HepG2 (cell line): ENCODE results near the gene ZNF500. TPM values are rescaled to one million over a fixed set of nuclear protein-coding genes. Genes with fewer than 3 reads are reported as not detected.

ENCODE experiments used
- CHD2 ChIP-seq: IDR thresholded peaks from 2 replicates; pipeline ENCODE4 v1.6.1; 2011; ENCODE audit warnings: low read depth, low read length, improper control_type of control experiment
- JDP2 ChIP-seq: sonication (generic); formaldehyde crosslinking; IDR thresholded peaks from 2 replicates; pipeline ENCODE4 v1.8.1; 2022; ENCODE audit warnings: missing genetic modification reagents, borderline replicate concordance
- KDM6A ChIP-seq: IDR thresholded peaks from 2 replicates; pipeline ENCODE4 v1.6.1; 2016; ENCODE audit warnings: low read depth
- MED13 ChIP-seq: sonication (generic); formaldehyde crosslinking; IDR thresholded peaks from 2 replicates; pipeline ENCODE4 v1.5.0; 2020; ENCODE audit warnings: missing genetic modification reagents
- MTF1 ChIP-seq: sonication (generic); formaldehyde crosslinking; IDR thresholded peaks from 2 replicates; pipeline ENCODE4 v1.5.0; 2020; ENCODE audit warnings: missing genetic modification reagents
- NFYC ChIP-seq: IDR thresholded peaks from 2 replicates; pipeline ENCODE4 v1.6.1; 2016; ENCODE audit warnings: missing genetic modification reagents, missing compliant biosample characterization
- PLRG1 ChIP-seq: fragments of 450-650 bp; conservative IDR thresholded peaks from 2 replicates; pipeline ENCODE4 v1.6.1; 2016
- RARG ChIP-seq: sonication (generic); formaldehyde crosslinking; IDR thresholded peaks from 2 replicates; pipeline ENCODE4 v1.4.0; 2020; ENCODE audit warnings: low read depth, mild to moderate bottlenecking, missing genetic modification reagents
- SYNCRIP ChIP-seq: fragments of 200-400 bp; formaldehyde crosslinking; IDR thresholded peaks from 2 replicates; pipeline ENCODE4 v1.6.1; 2018; ENCODE audit warnings: mild to moderate bottlenecking, low read depth, low read length; ENCODE audit not compliant: insufficient read depth
- TCF7 ChIP-seq: sonication (generic); IDR thresholded peaks from 2 replicates; pipeline ENCODE4 v1.6.1; 2016; ENCODE audit warnings: antibody characterized with exemption, low read depth
- XRCC5 ChIP-seq: fragments of 200-400 bp; formaldehyde crosslinking; optimal IDR thresholded peaks from 2 replicates; pipeline ENCODE3; 2017; ENCODE audit warnings: mild to moderate bottlenecking, low read length
- ZC3H13 ChIP-seq: sonication (generic); formaldehyde crosslinking; IDR thresholded peaks from 2 replicates; pipeline ENCODE4 v1.8.1; 2023; ENCODE audit warnings: mild to moderate bottlenecking, missing genetic modification reagents, moderate library complexity
- ZNF30 ChIP-seq: sonication (generic); formaldehyde crosslinking; IDR thresholded peaks from 2 replicates; pipeline ENCODE4 v1.5.0; 2020; ENCODE audit warnings: mild to moderate bottlenecking, missing genetic modification reagents
- ZNF343 ChIP-seq: sonication (generic); formaldehyde crosslinking; IDR thresholded peaks from 2 replicates; pipeline ENCODE4 v1.4.0; 2020; ENCODE audit warnings: mild to moderate bottlenecking, missing genetic modification reagents
- ZNF547 ChIP-seq: sonication (generic); formaldehyde crosslinking; IDR thresholded peaks from 2 replicates; pipeline ENCODE4 v1.5.1; 2020; ENCODE audit warnings: mild to moderate bottlenecking, missing genetic modification reagents
- ZNF552 ChIP-seq: sonication (generic); formaldehyde crosslinking; IDR thresholded peaks from 2 replicates; pipeline ENCODE4 v1.9.0; 2022; ENCODE audit warnings: missing genetic modification reagents, mild to moderate bottlenecking, borderline replicate concordance
- ZNF607 ChIP-seq: sonication (generic); formaldehyde crosslinking; IDR thresholded peaks from 2 replicates; pipeline ENCODE4 v1.5.1; 2020; ENCODE audit warnings: missing genetic modification reagents, mild to moderate bottlenecking, borderline replicate concordance
- ZNF652 ChIP-seq: IDR thresholded peaks from 2 replicates; pipeline ENCODE4 v1.6.1; 2016; ENCODE audit warnings: low read depth, borderline replicate concordance
- ZNF746 ChIP-seq: sonication (generic); formaldehyde crosslinking; IDR thresholded peaks from 2 replicates; pipeline ENCODE4 v1.8.0; 2022; ENCODE audit warnings: mild to moderate bottlenecking, missing genetic modification reagents
- ZNF878 ChIP-seq: sonication (generic); formaldehyde crosslinking; IDR thresholded peaks from 2 replicates; pipeline ENCODE4 v1.8.1; 2023; ENCODE audit warnings: mild to moderate bottlenecking, missing genetic modification reagents, moderate library complexity
- polyA plus RNA-seq, 8 experiments: library from polyadenylated mRNA; depleted of rRNA in 3 of 8; stranded (reverse) in 7 of 8; unstranded in 1 of 8; fragments of >200 nt; fragmentation: Illumina TruSeq in 4 of 8; extraction: Trizol in 4 of 8; gene quantifications; 2 replicates each; pipeline versions ENCODE4 v1.2.1 to v1.2.3, GENCODE V29; 2011 to 2016; ENCODE audit warnings: low read depth in 4 of 8, missing spikeins in 1 of 8, mixed read lengths in 1 of 8; ENCODE audit not compliant: insufficient read depth in 1 of 8
- total RNA-seq, 5 experiments: library from RNA; depleted of rRNA; stranded (reverse); fragments of >200 nt; fragmentation: Illumina TruSeq; extraction: Trizol; gene quantifications; 2 replicates each; pipeline ENCODE4 v1.2.3, GENCODE V29; 2016; ENCODE audit warnings: low read depth in 1 of 5
- TF ChIP-seq, protein P1 (sequence below): sonication (generic); formaldehyde crosslinking; IDR thresholded peaks from 2 replicates; pipeline ENCODE4 v1.4.0; 2020; ENCODE audit warnings: missing genetic modification reagents
- TF ChIP-seq, protein P2 (sequence below): sonication (generic); formaldehyde crosslinking; conservative IDR thresholded peaks from 2 replicates; pipeline ENCODE4 v1.8.0; 2022; ENCODE audit warnings: missing genetic modification reagents
- TF ChIP-seq, protein P3 (sequence below): sonication (generic); formaldehyde crosslinking; IDR thresholded peaks from 2 replicates; pipeline ENCODE4 v1.5.0; 2020; ENCODE audit warnings: mild to moderate bottlenecking, missing genetic modification reagents

Gene ZNF500
- total and polyA plus RNA-seq, 2 of the 13 experiments (the other 11 are each of a cell fraction or from before 2014, with no cell fraction given) = 6.1 to 12.2 TPM

DNA sequence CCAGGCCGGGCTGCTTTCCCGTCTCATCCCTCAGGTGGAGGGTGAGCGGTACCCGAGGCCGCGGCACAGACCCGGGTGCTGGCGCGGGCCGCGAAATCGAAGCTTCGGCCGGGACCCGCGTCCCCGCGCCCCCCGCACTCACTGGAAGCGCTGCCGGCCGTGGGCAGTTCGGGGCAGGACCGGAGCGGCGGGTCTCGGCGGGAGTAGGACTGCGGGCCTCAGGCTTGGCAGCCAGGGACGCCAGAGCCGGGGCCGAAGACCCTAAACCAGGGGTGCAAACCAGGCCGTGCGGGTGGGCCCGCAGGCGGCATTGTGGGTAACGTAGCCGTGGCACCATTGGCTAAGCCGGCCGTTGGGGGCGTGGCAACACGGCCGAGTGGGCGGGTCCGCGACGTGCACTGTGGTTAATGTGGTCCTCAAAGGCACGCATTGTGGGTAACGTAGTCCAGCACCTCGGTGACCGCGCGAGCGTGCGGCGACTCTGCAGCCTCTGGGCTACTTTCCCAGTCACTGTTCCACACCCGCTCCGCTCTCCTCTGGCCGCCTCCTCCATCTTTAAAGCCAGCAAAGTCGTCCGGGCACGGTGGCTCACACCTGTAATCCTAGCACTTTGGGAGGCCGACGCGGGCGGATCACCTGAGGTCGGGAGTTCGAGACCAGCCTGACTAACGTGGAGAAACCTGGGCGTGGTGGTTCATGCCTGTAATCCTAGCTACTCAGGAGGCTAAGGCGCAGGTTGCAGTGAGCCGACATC is at the start of gene ZNF500 (continued):
- TF ChIP-seq, protein P1, sequence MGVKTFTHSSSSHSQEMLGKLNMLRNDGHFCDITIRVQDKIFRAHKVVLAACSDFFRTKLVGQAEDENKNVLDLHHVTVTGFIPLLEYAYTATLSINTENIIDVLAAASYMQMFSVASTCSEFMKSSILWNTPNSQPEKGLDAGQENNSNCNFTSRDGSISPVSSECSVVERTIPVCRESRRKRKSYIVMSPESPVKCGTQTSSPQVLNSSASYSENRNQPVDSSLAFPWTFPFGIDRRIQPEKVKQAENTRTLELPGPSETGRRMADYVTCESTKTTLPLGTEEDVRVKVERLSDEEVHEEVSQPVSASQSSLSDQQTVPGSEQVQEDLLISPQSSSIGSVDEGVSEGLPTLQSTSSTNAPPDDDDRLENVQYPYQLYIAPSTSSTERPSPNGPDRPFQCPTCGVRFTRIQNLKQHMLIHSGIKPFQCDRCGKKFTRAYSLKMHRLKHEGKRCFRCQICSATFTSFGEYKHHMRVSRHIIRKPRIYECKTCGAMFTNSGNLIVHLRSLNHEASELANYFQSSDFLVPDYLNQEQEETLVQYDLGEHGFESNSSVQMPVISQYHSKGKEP = no peak
- no peak for TF ChIP-seq SYNCRIP
- peak; percentile 74; the same call in 1 of the 2 replicates for TF ChIP-seq ZNF607 (CRISPR knock-in tag)
- TF ChIP-seq KDM6A (CRISPR knock-in tag) = no peak
- TF ChIP-seq ZNF552 (CRISPR knock-in tag) = no peak; the same call in 1 of the 2 replicates
- no peak; the same call in 1 of the 2 replicates for TF ChIP-seq ZC3H13 (CRISPR knock-in tag)
- TF ChIP-seq MTF1 = no peak
- TF ChIP-seq, protein P2, sequence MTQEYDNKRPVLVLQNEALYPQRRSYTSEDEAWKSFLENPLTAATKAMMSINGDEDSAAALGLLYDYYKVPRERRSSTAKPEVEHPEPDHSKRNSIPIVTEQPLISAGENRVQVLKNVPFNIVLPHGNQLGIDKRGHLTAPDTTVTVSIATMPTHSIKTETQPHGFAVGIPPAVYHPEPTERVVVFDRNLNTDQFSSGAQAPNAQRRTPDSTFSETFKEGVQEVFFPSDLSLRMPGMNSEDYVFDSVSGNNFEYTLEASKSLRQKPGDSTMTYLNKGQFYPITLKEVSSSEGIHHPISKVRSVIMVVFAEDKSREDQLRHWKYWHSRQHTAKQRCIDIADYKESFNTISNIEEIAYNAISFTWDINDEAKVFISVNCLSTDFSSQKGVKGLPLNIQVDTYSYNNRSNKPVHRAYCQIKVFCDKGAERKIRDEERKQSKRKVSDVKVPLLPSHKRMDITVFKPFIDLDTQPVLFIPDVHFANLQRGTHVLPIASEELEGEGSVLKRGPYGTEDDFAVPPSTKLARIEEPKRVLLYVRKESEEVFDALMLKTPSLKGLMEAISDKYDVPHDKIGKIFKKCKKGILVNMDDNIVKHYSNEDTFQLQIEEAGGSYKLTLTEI (CRISPR knock-in tag) = no peak
- TF ChIP-seq ZNF746 (CRISPR knock-in tag) = no peak
- peak; percentile 46; the same call in 1 of the 2 replicates for TF ChIP-seq ZNF547
- TF ChIP-seq XRCC5 = no peak
- TF ChIP-seq NFYC (CRISPR knock-in tag) = peak; percentile 91
- no peak; the same call in 1 of the 2 replicates for TF ChIP-seq CHD2
- TF ChIP-seq PLRG1 = no peak
- peak; percentile 68; the same call in 1 of the 2 replicates for TF ChIP-seq MED13 (CRISPR knock-in tag)
- no peak for TF ChIP-seq TCF7
- no peak for TF ChIP-seq RARG
- no peak; the same call in 1 of the 2 replicates for TF ChIP-seq JDP2
- no peak for TF ChIP-seq ZNF343
- TF ChIP-seq ZNF652 (CRISPR knock-in tag) = no peak
- TF ChIP-seq ZNF878 (CRISPR knock-in tag) = no peak
- TF ChIP-seq, protein P3, sequence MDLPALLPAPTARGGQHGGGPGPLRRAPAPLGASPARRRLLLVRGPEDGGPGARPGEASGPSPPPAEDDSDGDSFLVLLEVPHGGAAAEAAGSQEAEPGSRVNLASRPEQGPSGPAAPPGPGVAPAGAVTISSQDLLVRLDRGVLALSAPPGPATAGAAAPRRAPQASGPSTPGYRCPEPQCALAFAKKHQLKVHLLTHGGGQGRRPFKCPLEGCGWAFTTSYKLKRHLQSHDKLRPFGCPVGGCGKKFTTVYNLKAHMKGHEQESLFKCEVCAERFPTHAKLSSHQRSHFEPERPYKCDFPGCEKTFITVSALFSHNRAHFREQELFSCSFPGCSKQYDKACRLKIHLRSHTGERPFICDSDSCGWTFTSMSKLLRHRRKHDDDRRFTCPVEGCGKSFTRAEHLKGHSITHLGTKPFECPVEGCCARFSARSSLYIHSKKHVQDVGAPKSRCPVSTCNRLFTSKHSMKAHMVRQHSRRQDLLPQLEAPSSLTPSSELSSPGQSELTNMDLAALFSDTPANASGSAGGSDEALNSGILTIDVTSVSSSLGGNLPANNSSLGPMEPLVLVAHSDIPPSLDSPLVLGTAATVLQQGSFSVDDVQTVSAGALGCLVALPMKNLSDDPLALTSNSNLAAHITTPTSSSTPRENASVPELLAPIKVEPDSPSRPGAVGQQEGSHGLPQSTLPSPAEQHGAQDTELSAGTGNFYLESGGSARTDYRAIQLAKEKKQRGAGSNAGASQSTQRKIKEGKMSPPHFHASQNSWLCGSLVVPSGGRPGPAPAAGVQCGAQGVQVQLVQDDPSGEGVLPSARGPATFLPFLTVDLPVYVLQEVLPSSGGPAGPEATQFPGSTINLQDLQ = no peak
- no peak for TF ChIP-seq ZNF30 (CRISPR knock-in tag)
